ENCODE data around the gene EDEM1.
"Not testable (repeated sequence)": the region's sequence is repeated elsewhere in the genome, so short reads cannot be mapped to it uniquely, and the experiment has no call there.

The EDEM1 gene

DNA sequence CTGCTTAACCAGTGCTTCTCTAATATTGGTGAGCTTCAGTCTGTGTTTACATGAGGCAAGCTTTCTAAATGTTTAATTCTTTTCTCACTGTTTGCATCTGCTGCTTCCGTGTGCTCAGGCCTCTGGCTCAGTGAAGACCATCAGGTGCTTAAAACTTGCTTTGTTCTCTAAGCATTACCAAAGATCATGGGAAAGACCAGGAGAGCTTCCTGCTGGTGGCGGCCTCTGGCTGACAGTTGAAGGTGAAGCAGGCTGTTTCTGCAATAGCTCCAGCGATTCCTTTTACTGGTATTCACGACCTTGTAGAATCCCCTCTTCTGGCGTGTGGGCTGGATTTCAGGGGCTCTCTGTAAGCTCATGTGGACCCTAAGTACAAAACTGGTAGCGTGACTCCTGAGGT, 45.1 kb downstream of the EDEM1 start:
- no peak for DNase-seq (ENCODE audit: low spot score)

- no peak for DNase-seq (ENCODE audit: low spot score)
Measured at GRCh38 chr3:5233026-5233425, 45.5 kb downstream of the EDEM1 start.

GRCh38 chr3:5235655-5236054, 48.1 kb downstream of the EDEM1 start:
- DNase-seq (ENCODE audit: low spot score), result no peak

- DNase-seq (ENCODE audit: low spot score), result peak; percentile 38
Measured at GRCh38 chr3:5238545-5238944, 51.0 kb downstream of the EDEM1 start.

GRCh38 chr3:5239602-5240001, 52.1 kb downstream of the EDEM1 start:
- peak; percentile 51 for DNase-seq (ENCODE audit: low spot score)

DNA sequence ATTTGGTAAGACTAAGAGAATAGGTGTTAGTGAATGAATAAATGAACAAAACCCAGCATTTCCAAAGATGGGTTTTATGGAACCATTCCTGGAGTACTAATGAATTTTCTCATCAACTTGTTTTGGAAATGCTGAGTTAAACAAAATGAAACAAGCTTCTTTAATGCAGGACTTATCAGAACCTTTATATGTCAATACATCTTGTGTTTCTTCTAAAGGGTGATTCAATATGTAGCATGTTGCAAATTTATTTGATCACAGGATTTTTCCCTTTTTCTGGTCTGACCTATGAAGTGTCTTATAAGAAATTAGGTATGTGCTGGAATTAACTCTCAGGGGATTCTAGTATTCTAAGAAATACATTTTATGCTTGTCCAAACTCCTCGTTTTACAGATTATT, 53.2 kb downstream of the EDEM1 start:
- no peak for DNase-seq (ENCODE audit: low spot score)

DNA sequence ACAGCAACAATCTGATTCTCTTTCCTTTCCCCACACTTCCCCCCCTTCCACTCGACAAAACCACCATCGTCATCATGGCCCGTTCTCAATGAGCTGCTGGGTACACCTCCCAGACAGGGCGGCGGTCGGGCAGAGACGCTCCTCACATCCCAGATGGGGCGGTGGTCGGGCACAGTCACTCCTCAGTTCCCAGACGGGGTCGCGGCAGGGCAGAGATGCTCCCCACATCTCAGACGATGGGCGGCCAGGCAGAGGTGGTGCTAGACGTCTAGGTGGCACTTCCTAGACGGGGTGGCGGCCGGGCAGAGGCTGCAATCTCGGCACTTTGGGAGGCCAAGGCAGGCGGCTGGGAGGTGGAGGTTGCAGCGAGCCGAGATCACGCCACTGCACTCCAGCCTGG, 55.3 kb downstream of the EDEM1 start:
- not testable (repeated sequence) for DNase-seq (ENCODE audit: low spot score)

GRCh38 chr3:5245927-5246326, 58.4 kb downstream of the EDEM1 start:
- DNase-seq (ENCODE audit: low spot score), result no peak

GRCh38 chr3:5248822-5249221, 61.3 kb downstream of the EDEM1 start:
- no peak for DNase-seq (ENCODE audit: low spot score)

GRCh38 chr3:5250467-5251195, 63.1 kb downstream of the EDEM1 start:
- no peak for DNase-seq (ENCODE audit: low spot score)

DNA sequence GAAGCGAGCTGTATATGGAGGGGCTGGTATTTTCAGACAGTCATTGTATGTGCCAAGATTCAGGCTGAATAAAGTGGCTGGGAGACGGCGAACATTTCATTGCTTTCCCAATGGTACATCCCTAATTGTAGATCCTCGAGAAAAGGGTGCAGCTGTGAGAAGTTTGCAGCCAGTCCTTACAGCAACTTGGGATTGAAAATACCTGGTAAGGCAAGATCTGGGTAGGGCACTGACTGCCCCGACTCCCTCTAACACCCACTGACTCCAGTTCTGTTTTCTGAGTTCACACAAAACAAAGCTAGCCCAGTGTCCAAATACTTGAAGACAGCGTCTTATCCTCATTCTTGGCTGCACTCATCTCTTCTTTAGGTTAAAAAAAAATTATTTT, 63.7 kb downstream of the EDEM1 start:
- DNase-seq (ENCODE audit: low spot score), result no peak

DNA sequence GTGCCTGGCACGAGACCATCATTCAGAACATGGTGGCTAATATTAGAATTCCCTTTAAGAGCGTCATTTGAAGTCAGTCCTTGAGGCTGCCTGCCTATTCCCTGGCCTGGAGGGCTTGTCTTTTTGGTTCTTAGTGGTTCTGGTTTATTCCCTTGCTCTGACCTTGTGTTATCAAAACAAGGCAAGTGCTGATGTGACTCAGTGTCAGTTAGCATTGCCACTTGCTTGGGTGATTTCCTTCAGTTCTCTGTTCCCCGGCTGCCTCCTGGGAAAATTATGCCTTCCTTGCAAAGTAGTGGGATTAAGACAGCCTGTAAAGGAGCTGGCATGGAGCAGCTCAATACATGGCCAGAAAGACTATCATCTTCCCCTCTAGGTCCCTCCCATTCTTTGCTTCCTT, 64.6 kb downstream of the EDEM1 start:
- DNase-seq (ENCODE audit: low spot score), result no peak

- DNase-seq (ENCODE audit: low spot score), result no peak
Measured at GRCh38 chr3:5254281-5255048, 67.0 kb downstream of the EDEM1 start.

GRCh38 chr3:5255404-5256344, 68.2 kb downstream of the EDEM1 start:
- no peak for DNase-seq (ENCODE audit: low spot score)

GRCh38 chr3:5258526-5258925, 71.0 kb downstream of the EDEM1 start:
- DNase-seq (ENCODE audit: low spot score), result no peak

- no peak for DNase-seq (ENCODE audit: low spot score)
Measured at GRCh38 chr3:5260992-5261501, 73.5 kb downstream of the EDEM1 start.

DNA sequence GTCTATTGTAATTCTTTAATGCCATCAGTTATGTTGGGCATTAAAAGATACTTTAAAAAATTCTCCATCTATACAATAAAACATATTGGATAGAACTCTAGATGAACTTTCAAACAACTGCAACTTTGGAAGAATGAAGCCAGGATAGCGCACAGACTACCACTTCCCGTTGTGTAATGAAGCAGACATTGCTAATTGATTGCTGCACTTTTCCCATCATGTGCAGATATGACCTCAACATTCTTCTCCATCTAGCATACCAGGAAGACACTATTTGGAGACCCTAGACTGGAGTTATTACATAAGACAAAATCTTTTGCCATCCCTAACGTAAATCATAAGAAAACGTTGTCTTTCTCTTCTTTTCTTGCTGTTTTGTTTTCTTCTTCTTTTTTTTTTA, 75.0 kb downstream of the EDEM1 start:
- DNase-seq (ENCODE audit: low spot score), result no peak

DNA sequence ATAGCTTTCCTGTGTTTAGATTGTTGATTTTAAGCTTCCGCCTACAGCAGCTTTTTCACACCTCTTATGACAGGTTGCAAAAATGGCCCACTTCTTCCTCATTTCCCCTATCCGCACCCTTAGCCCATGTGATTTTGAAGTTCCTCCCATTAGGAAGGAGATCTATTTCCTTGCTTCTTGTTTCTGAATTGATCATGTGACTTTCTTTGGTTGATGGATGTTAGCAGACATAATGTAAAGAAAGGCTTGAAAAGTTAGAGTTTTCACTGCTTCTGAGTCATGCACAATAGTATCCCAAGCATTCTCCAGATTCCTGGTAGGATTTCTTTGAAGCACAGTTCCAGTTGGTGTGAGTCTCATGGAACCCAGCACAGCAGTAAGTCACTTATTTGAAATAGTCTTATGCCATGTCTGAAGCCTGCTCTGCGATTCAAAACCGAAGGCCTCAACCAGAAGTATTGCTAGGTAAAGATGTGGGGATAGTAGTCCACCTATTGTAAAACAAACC, 76.6 kb downstream of the EDEM1 start:
- no peak for DNase-seq (ENCODE audit: low spot score)

GRCh38 chr3:5264896-5265770, 77.6 kb downstream of the EDEM1 start:
- no peak for DNase-seq (ENCODE audit: low spot score)

GRCh38 chr3:5267252-5267651, 79.7 kb downstream of the EDEM1 start:
- DNase-seq (ENCODE audit: low spot score), result no peak

GRCh38 chr3:5267889-5268288, 80.4 kb downstream of the EDEM1 start:
- no peak for DNase-seq (ENCODE audit: low spot score)
